Measurements from ENCODE around the gene THNSL1. TPM values are rescaled to one million over a fixed set of nuclear protein-coding genes. Genes with fewer than 3 reads are reported as not detected.
"Not testable (repeated sequence)": the region's sequence is repeated elsewhere in the genome, so short reads cannot be mapped to it uniquely, and the experiment has no call there.

Gene THNSL1
- total RNA-seq, result 6.5 TPM
- long read RNA-seq, transcript THNSL1-202 (3 exons, 3,788 nt), result major isoform, 9 of 14 reads
- long read RNA-seq, partial matches to known transcripts, result 1 of 14 reads
- long read RNA-seq, other reads (novel, unspliced or antisense), result 0 of 14 reads

- intact Hi-C loops (cut with DNase I), result loop anchor here (1.0 to 5.0 kb wide), 2 partner anchors 66 to 292 kb away; no protein-coding TSS in a partner anchor
- ATAC-seq, result peak; percentile 100
- peak; percentile 99 for DNase-seq (ENCODE audit: missing footprints)
Measured at GRCh38 chr10:25016376-25017153, at the start of gene THNSL1. Gene THNSL1, plus strand, starts transcription at chr10:25016612. Its CDS starts 6,612 bp downstream, at chr10:25023224.

GRCh38 chr10:24966962-24967481 lies 49.4 kb upstream of the THNSL1 start:
- intact Hi-C loops (cut with DNase I), result no loop called here
- no peak for ATAC-seq
- no peak for DNase-seq (ENCODE audit: missing footprints)

GRCh38 chr10:24968349-24968748 lies 48.1 kb upstream of the THNSL1 start:
- intact Hi-C loops (cut with DNase I), result no loop called here
- ATAC-seq, result no peak

GRCh38 chr10:24968951-24969350 lies 47.5 kb upstream of the THNSL1 start:
- ATAC-seq; DNase-seq (ENCODE audit: missing footprints); intact Hi-C loops (cut with DNase I): not testable (repeated sequence)

More at GRCh38 chr10:24968349-24968748, 48.1 kb upstream of the THNSL1 start:
- DNase-seq (ENCODE audit: missing footprints), result no peak

- DNase-seq (ENCODE audit: missing footprints), result no peak
- intact Hi-C loops (cut with DNase I), result no loop called here
- peak; percentile 21 for ATAC-seq
Measured at GRCh38 chr10:24969841-24970281, 46.6 kb upstream of the THNSL1 start.

GRCh38 chr10:24971374-24971773 lies 45.0 kb upstream of the THNSL1 start:
- DNase-seq (ENCODE audit: missing footprints) (no peak), ATAC-seq (peak; percentile 51)
- intact Hi-C loops (cut with DNase I), result no loop called here

- DNase-seq (ENCODE audit: missing footprints) (no peak), ATAC-seq (no peak)
- intact Hi-C loops (cut with DNase I), result no loop called here
Measured at GRCh38 chr10:24973163-24973562, 43.2 kb upstream of the THNSL1 start.

GRCh38 chr10:24974976-24975375 lies 41.4 kb upstream of the THNSL1 start:
- ATAC-seq, result peak; percentile 92
- intact Hi-C loops (cut with DNase I), result no loop called here
- peak; percentile 73 for DNase-seq (ENCODE audit: missing footprints)

- intact Hi-C loops (cut with DNase I), result loop anchor here (5.0 to 10.0 kb wide), 2 partner anchors 32 to 255 kb away; partner anchors contain the start of gene ARHGAP21
- no peak for ATAC-seq
- no peak for DNase-seq (ENCODE audit: missing footprints)
Measured at GRCh38 chr10:24979685-24980084, 36.7 kb upstream of the THNSL1 start.

- intact Hi-C loops (cut with DNase I), result loop anchor here (5.0 to 10.0 kb wide), 2 partner anchors 34 to 256 kb away; partner anchors contain the start of gene ARHGAP21
- DNase-seq (ENCODE audit: missing footprints) (no peak), ATAC-seq (peak; percentile 78)
Measured at GRCh38 chr10:24981161-24981710, 35.2 kb upstream of the THNSL1 start.

- ATAC-seq, result no peak
- no peak for DNase-seq (ENCODE audit: missing footprints)
- intact Hi-C loops (cut with DNase I), result loop anchor here (5.0 to 10.0 kb wide), 2 partner anchors 35 to 258 kb away; partner anchors contain the start of gene ARHGAP21
Measured at GRCh38 chr10:24982319-24983112, 33.9 kb upstream of the THNSL1 start.

GRCh38 chr10:24983130-24983529 lies 33.3 kb upstream of the THNSL1 start:
- ATAC-seq (no peak), DNase-seq (ENCODE audit: missing footprints) (no peak)
- intact Hi-C loops (cut with DNase I), result loop anchor here (5.0 to 10.0 kb wide), 2 partner anchors 36 to 258 kb away; partner anchors contain the start of gene ARHGAP21

GRCh38 chr10:24983946-24984345 lies 32.5 kb upstream of the THNSL1 start:
- ATAC-seq, result no peak
- intact Hi-C loops (cut with DNase I), result loop anchor here (5.0 to 10.0 kb wide), 2 partner anchors 37 to 259 kb away; partner anchors contain the start of gene ARHGAP21
- DNase-seq (ENCODE audit: missing footprints), result no peak

GRCh38 chr10:24984906-24985305 lies 31.5 kb upstream of the THNSL1 start:
- DNase-seq (ENCODE audit: missing footprints) (no peak), ATAC-seq (no peak)
- intact Hi-C loops (cut with DNase I), result loop anchor here (5.0 to 10.0 kb wide), 2 partner anchors 38 to 260 kb away; partner anchors contain the start of gene ARHGAP21

- peak; percentile 76 for ATAC-seq
- intact Hi-C loops (cut with DNase I), result loop anchor here (10.0 kb wide), 1 partner anchor 264 kb away; the partner anchor contains the start of gene ARHGAP21
- no peak for DNase-seq (ENCODE audit: missing footprints)
Measured at GRCh38 chr10:24988831-24989640, 27.4 kb upstream of the THNSL1 start.

GRCh38 chr10:24989867-24990266 lies 26.5 kb upstream of the THNSL1 start:
- DNase-seq (ENCODE audit: missing footprints) (no peak), ATAC-seq (no peak)
- intact Hi-C loops (cut with DNase I), result loop anchor here (1.0 to 10.0 kb wide), 2 partner anchors 265 to 347 kb away; partner anchors contain the start of gene ARHGAP21

GRCh38 chr10:24991298-24991697 lies 25.1 kb upstream of the THNSL1 start:
- intact Hi-C loops (cut with DNase I), result no loop called here
- DNase-seq (ENCODE audit: missing footprints), result no peak

More at GRCh38 chr10:24991298-24991697, 25.1 kb upstream of the THNSL1 start:
- no peak for ATAC-seq

Data from Right ventricle myocardium inferior (tissue), 1 donor.